Endothelial cell (in vitro differentiated cells): ENCODE results near the gene TNIK. TPM values are rescaled to one million over a fixed set of nuclear protein-coding genes. Genes with fewer than 3 reads are reported as not detected.

ENCODE experiments used
- DNase-seq: peaks from one replicate; pipeline ENCODE4 v3.0.0; 2021; ENCODE audit warnings: low spot score
- H3K27ac Mint-ChIP-seq: one replicate; pipeline ENCODE4 v1.8.0; 2021; ENCODE audit warnings: mixed read lengths, inconsistent platforms; ENCODE audit not compliant: unreplicated experiment
- H3K27me3 Mint-ChIP-seq: one replicate; pipeline ENCODE4 v1.8.0; 2021; ENCODE audit warnings: mild to moderate bottlenecking, moderate library complexity, mixed read lengths, inconsistent platforms; ENCODE audit not compliant: unreplicated experiment
- H3K36me3 Mint-ChIP-seq: one replicate; pipeline ENCODE4 v1.8.0; 2021; ENCODE audit warnings: mild to moderate bottlenecking, low read depth, mixed read lengths, inconsistent platforms; ENCODE audit not compliant: unreplicated experiment
- H3K4me1 Mint-ChIP-seq: one replicate; pipeline ENCODE4 v1.8.0; 2021; ENCODE audit warnings: mild to moderate bottlenecking, mixed read lengths, inconsistent platforms; ENCODE audit not compliant: unreplicated experiment
- H3K4me3 Mint-ChIP-seq: one replicate; pipeline ENCODE4 v1.8.0; 2021; ENCODE audit warnings: mild to moderate bottlenecking, mixed read lengths, inconsistent platforms; ENCODE audit not compliant: unreplicated experiment
- H3K9me3 Mint-ChIP-seq: one replicate; pipeline ENCODE4 v1.8.0; 2021; ENCODE audit warnings: mixed read lengths, inconsistent platforms; ENCODE audit not compliant: unreplicated experiment
- total RNA-seq: library from RNA; stranded (reverse); fragmentation: NEBNext Ultra II Directional; extraction: Animal tissue kit (Norgen Biotek cat#: 25700); gene quantifications from one replicate; pipeline ENCODE4 v1.2.1, GENCODE V29; 2021; ENCODE audit not compliant: unreplicated experiment
- TF ChIP-seq, protein P1 (sequence below): fragments of 200-600 bp; sonication (generic); IDR thresholded peaks from one replicate; pipeline ENCODE4 v1.5.0; 2021; ENCODE audit warnings: antibody characterized with exemption; ENCODE audit not compliant: unreplicated experiment

The TNIK gene
- total RNA-seq, 1 donor from 2014 or later, result 67.0 TPM

DNA sequence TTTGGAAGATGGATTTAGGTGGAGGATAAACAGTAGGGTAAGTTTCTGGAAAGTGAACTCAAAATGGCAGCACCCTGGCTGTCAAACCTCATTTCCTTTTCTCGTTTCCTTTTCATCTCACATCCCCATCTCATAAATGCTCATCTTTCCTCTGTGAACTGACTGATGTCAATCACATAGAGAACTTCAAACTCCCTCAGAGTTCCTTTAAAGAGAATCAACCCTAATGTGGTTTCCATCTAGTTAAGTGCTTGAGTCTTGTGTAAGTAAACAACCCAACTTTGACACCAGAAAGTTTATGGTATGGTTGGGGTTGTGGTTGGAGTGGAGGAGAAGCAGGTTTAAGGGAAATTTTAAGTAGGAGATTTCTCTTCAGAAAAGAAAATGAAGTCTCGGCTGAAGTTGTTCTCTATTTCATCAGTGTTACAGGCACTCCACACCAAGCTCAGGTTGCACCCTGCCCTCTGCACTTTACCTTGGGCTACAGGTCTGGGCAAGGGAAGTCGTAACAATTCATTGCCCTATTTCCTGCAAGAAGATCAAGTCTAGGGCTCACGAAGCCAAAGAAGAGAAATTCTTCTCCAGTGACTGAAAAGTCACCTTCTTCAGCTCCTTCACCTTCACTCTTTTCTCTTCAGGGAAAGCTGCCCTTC, 34.4 kb upstream of the TNIK start:
- H3K4me3 Mint-ChIP-seq, result no peak overlapping the region
- no peaks in the 10 kb centered on the region for H3K9me3 Mint-ChIP-seq
- TF ChIP-seq, protein P1, sequence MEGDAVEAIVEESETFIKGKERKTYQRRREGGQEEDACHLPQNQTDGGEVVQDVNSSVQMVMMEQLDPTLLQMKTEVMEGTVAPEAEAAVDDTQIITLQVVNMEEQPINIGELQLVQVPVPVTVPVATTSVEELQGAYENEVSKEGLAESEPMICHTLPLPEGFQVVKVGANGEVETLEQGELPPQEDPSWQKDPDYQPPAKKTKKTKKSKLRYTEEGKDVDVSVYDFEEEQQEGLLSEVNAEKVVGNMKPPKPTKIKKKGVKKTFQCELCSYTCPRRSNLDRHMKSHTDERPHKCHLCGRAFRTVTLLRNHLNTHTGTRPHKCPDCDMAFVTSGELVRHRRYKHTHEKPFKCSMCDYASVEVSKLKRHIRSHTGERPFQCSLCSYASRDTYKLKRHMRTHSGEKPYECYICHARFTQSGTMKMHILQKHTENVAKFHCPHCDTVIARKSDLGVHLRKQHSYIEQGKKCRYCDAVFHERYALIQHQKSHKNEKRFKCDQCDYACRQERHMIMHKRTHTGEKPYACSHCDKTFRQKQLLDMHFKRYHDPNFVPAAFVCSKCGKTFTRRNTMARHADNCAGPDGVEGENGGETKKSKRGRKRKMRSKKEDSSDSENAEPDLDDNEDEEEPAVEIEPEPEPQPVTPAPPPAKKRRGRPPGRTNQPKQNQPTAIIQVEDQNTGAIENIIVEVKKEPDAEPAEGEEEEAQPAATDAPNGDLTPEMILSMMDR, result no peak
- no peaks in the 10 kb centered on the region for H3K36me3 Mint-ChIP-seq
- H3K27ac Mint-ChIP-seq, result no peak overlapping the region
- H3K27me3 Mint-ChIP-seq, result no peaks in the 10 kb centered on the region
- no peak for DNase-seq
- H3K4me1 Mint-ChIP-seq, result peaks cover 1% of the 10 kb centered on the region

GRCh38 chr3:171491361-171491760, 31.2 kb upstream of the TNIK start:
- H3K27me3 Mint-ChIP-seq, result no peaks in the 10 kb centered on the region
- no peak overlapping the region for H3K27ac Mint-ChIP-seq
- no peaks in the 10 kb centered on the region for H3K4me1 Mint-ChIP-seq
- no peak overlapping the region for H3K4me3 Mint-ChIP-seq
- H3K9me3 Mint-ChIP-seq, result no peaks in the 10 kb centered on the region
- TF ChIP-seq, protein P1, result no peak
- H3K36me3 Mint-ChIP-seq, result no peaks in the 10 kb centered on the region
- no peak for DNase-seq

DNA sequence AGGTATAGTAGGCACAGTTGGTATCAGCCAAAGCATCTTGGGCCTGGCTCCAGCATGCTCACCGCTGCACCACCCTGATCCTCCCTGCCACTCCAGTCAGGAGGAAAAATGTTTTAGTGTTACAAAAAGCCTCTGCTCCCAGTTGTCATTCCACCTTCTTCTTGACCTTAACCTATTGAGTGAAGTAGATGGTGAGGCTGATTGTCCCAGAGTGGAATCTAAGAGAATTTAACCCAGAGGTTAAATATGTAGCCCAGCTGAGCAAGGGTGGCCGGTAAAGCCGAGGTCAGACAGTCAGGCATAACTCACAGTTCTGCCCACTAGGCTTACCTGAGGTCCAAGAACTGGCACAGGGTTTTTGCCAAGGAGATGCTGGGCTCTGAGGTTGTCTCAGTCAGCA, 30.7 kb upstream of the TNIK start:
- no peak for DNase-seq
- H3K27ac Mint-ChIP-seq, result no peak overlapping the region
- no peaks in the 10 kb centered on the region for H3K36me3 Mint-ChIP-seq
- no peaks in the 10 kb centered on the region for H3K27me3 Mint-ChIP-seq
- no peaks in the 10 kb centered on the region for H3K4me1 Mint-ChIP-seq
- TF ChIP-seq, protein P1, result no peak
- H3K4me3 Mint-ChIP-seq, result no peak overlapping the region
- no peaks in the 10 kb centered on the region for H3K9me3 Mint-ChIP-seq

DNA sequence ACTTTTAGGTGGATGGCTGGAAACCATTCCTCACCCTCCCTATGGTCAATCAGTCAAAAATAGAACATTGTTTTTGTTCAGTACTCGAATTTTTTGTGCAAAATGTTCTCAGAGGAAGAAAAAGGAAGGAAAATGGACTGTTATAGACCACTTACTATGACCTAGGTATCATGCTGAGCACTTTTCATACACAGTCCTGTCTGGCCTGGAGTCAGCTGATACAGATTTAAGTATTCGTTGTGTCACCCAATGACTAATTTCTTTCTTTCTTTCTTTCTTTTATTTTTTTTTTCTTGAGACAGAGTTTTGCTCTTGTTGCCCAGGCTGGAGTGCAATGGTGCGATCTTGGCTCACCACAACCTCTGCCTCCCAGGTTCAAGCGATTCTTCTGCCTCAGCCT, 29.1 kb upstream of the TNIK start:
- Mint-ChIP-seq H3K36me3 (no peaks in the 10 kb centered on the region), H3K27ac (no peak overlapping the region), H3K27me3 (peaks cover 1% of the 10 kb centered on the region), H3K4me3 (no peak overlapping the region), H3K9me3 (no peaks in the 10 kb centered on the region), H3K4me1 (no peaks in the 10 kb centered on the region)
- DNase-seq, result no peak
- TF ChIP-seq, protein P1, result no peak

DNA sequence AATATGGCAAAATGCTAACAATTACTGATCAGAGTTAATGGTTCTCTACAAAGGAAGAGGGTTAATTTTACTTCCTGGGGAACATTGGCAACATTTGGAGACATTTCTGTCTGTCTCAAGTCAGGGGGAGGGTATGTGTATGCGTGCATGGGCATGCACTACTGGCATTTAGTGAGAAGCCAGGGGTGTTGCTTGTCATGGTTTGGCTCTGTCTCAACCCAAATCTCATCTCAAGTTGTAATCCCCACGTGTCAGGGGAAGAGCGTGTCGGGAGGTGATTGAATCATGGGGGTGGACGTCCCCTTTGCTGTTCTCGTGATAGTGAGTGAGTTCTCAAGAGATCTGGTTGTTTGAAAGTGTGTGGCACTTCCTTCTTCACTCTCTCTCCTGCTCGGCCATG, 28.3 kb upstream of the TNIK start:
- Mint-ChIP-seq H3K27ac (no peak overlapping the region), H3K27me3 (peaks cover 1% of the 10 kb centered on the region), H3K4me1 (no peaks in the 10 kb centered on the region), H3K9me3 (no peaks in the 10 kb centered on the region), H3K4me3 (no peak overlapping the region), H3K36me3 (no peaks in the 10 kb centered on the region)
- DNase-seq, result no peak
- TF ChIP-seq, protein P1, result no peak
